ENCODE measurements around the gene TRPM5.
"Not testable (repeated sequence)": the region's sequence is repeated elsewhere in the genome, so short reads cannot be mapped to it uniquely, and the experiment has no call there.

Gene TRPM5, protein sequence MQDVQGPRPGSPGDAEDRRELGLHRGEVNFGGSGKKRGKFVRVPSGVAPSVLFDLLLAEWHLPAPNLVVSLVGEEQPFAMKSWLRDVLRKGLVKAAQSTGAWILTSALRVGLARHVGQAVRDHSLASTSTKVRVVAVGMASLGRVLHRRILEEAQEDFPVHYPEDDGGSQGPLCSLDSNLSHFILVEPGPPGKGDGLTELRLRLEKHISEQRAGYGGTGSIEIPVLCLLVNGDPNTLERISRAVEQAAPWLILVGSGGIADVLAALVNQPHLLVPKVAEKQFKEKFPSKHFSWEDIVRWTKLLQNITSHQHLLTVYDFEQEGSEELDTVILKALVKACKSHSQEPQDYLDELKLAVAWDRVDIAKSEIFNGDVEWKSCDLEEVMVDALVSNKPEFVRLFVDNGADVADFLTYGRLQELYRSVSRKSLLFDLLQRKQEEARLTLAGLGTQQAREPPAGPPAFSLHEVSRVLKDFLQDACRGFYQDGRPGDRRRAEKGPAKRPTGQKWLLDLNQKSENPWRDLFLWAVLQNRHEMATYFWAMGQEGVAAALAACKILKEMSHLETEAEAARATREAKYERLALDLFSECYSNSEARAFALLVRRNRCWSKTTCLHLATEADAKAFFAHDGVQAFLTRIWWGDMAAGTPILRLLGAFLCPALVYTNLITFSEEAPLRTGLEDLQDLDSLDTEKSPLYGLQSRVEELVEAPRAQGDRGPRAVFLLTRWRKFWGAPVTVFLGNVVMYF (N-terminal part only)

DNA sequence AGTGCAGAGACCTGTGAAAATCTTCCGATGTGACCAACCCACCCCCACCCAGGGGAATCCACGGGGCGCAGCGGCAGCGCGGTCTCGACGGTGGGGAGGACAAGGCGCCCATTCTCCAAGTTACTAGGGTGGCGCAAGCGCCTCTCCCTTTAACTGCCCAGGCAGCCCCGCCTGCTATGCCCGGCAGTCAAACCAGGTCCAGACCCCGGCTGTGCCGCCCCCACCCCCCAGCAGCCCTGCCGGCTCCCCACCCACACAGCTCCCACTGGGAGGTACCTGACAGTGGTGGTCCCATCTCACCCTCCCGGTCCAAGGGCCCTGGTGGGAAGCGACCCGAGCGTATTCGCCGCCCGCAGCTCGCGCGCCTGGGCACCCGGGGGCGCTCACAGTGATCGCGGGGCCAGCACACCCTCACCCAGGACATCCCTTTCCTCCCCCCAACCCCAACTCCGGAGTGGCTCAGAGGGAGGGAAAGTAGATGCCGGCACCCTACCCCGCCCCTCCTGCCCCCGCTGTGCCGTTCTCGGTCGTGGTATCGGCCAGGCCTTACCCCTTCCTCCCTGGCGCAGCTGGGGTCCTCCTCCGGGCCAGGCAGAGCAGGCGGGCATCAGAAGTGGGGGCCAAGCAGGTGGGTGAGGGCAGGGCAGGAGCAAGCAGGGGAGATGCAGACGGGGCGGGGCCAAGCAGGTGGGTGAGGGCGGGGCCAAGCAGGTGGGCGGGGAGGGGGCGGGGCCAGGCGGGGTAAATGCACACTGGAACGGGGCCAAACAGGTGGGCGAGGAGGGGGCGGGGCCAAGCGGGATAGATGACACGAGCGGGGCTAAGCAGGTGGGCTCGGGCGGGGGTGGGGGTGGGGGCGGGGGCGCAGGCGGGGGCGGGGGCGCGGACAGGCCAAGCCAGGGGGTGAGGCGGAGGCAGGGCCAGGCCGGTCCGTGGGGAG lies at the start of gene TRPM5:
Gene TRPM5, minus strand, starts transcription at position 634 of the 940 bp plus-strand sequence. CDS start 21,478 bp downstream, outside the sequence.
- DNase-seq (ENCODE audit: low read depth) = no peak

DNA sequence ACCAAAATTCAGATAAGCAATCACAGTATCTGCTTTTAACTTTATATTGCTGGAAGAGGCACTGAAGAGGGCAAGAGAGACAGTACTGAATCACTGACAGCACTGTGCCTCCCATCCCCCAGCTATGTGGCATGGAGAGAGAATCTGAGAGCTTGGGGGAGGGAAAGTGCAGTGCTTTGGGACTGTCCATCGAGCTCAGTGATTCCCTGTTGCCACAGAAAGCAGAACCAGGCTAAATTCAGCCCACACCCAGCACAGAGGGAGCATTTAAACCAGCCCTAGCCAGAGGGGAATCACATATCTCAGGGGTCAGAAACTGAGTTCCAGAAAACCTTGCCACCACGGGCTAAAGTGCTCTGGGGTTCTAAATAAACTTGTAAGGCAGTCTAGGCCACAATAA lies 44.8 kb upstream of the TRPM5 start:
- DNase-seq (ENCODE audit: low read depth) = no peak

DNA sequence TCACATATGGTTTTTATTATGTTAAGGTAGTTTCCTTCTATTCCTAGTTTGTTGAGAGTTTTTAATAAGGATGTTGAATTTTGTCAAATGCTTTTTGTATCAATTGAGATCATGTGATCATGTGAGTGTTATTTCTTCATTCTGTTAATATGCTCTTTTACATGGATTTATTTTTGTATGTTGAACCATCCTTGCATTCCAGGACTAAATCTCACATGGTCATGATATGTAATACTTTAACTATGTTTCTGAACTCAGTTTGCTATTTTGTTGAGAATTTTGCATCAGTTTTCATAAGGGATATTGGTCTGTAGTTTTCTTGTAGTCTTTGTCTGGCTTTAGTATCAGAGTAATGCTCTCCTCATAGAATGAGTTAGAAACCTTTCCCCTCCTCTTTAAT lies 43.7 kb upstream of the TRPM5 start:
- DNase-seq (ENCODE audit: low read depth) = no peak

DNA sequence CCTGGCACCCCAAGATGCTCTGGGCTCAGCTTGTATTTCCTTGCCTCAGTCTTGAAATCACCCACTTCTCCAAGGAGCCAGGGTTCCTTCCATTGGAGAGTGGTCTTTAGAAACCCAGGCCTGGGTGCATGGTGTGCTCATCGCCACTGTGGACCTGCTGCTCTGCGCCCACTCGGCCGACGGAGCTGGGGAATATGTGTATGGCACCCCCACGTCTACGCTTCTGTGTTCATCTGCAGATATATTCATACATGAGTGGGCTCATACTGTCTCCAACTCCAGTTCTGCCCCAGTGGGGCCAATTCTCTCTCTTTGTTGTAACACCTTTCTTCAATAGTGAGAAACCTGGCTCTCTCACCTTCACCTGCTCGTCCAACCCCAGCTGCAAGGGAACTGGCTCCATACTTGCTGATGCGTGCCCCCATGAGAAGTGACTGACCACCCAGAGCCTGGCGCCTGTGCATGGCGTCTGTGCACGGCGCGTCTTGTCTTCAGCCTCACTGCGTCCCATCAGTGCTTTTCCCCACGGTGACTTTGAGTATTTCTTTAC lies 40.3 kb upstream of the TRPM5 start:
- DNase-seq (ENCODE audit: low read depth) = no peak

DNA sequence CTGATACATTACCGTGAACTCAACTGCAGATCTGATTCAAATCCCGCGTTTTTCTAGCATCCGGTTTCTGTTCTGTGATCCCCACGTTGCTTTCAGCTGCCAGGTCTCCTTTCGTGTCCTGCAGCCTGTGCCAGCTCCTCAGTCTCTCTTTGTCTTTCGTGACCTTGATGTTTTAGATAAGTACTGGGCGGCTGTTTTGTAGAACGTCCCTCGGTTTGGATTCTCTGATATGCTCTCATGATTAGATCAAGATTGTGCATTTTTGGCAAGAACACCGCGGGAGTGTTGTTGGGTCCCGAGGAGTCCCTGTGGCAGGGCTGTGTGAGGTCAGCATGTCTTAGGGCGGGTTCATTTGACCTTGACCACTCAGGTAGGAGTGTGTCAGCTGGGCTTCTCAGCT lies 39.1 kb upstream of the TRPM5 start:
- DNase-seq (ENCODE audit: low read depth) = no peak

DNA sequence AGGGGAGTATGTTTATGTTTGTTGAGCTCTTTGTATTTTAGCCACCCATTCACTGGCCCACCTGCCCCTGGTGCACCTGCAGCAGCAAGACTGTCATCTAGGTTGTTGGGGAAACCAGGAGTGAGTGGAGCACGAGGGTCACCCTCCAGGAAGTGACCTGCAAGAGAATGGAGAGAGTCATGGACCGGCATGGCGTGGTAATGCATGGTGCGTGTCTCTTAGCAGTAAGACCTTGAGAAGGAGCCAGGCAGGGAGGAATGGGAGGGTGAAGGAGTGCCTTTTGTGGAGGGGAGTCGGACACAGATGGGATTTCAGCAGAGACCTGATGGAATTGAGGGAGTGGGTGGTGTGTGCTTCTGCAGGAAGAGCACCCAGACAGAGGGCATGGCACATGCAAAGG lies 38.4 kb upstream of the TRPM5 start:
- DNase-seq (ENCODE audit: low read depth) = no peak

DNA sequence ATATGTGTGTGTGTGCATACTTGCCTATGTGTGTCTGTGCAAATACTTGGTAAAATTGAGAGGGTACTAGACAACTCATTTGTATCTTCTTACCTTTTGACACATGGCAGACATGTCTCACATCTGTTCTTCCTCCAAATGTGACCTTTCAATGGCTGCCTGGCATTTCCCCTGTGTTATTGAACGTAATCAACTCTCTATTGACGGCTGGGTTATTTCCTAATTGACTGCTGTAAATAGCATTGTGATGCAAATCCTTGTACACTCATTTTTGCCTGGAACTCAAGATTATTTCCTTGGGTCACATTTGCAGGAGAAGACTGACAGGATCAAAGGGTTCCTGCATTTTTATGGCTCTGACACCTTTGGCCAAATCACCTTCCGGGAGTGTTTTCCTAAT lies 37.9 kb upstream of the TRPM5 start:
- DNase-seq (ENCODE audit: low read depth) = no peak

DNA sequence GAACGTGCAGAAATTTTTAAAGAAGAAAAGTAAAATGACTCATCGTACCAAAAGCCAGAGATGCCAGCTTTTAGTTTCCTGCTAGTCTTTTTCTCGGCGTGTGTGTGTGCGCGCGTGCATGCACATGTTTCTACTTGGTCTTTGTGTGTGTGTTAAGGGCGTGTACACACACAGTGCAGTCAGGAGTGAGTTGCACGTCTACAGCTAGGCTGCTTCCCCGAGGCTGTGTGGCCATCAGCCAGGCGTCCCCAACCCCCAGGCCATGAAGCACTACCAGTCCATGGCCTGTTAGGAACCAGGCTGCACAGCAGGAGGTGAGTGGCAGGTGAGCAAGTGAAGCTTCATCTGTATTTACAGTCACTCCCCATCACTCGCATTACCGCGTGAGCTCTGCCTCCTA lies 36.9 kb upstream of the TRPM5 start:
- DNase-seq (ENCODE audit: low read depth) = no peak

DNA sequence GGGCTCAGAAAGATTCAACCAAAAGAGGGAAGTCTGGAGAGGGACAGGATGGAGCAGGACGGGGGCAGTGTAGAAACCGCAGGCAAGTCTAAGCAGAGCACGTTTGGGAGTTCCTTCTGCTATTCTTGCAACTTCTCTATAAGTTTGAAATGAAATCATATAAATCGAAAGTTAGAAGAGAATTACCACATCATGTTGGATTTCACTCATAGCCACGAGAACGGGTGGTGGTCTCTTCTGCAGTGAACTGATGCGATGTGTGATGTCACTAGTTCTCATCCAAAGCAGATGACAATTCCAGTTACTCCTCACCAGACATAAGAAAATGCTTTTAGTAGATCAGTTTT lies 36.5 kb upstream of the TRPM5 start:
- DNase-seq (ENCODE audit: low read depth) = no peak

DNA sequence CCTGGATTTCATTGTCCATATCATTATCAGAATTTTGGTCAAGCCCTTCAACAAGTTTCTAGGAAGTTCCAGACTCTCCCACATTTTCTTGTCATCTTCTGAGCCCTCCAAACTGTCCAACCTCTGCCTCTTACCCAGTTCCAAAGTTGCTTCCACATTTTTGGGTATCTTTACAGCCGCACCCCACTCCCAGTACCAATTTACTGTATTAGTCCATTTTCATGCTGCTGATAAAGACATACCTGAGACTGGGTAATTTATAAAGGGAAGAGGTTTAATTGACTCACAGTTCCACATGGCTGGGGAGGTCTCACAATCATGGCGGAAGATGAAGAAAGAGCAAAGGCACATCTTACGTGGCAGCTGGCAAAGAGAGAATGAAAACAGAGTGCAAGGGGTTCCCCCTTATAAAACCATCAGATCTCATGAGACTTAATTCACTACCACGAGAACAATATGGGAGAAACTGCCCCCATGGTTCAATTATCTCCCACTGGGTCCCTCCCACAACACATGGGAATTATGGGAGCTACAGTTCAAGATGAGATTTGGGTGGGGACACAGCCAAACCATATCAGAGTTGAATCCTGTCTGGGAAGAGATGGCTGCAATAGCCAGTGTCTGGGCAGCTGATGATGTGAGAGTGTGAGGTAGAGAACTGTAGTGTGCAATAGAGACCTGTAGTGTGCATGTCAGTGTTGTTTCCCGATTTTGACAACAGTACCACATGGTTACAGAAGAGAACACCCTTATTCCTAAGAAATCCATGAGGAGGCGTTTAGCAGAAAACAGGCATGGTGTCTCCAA lies 36.0 kb upstream of the TRPM5 start:
- DNase-seq (ENCODE audit: low read depth) = not testable (repeated sequence)

DNA sequence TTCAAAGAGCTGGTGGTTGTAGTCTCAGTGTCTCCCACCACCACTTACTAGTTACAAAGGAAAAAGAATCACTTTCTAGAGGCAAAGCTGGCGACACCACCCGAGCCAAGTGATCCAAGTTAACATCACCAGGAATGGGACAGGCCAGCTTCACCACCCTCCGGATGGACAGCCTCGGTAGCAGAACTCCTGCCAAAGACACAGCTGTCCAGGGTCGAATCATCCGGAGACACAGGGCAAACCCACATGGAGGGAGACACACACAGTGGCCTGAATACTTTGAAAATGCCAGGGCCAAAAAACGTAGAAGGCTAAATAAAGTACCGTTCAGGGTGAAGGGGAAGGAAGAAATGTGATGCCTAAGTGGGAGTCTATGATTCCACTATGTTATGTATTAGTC lies 33.6 kb upstream of the TRPM5 start:
- no peak for DNase-seq (ENCODE audit: low read depth)

DNA sequence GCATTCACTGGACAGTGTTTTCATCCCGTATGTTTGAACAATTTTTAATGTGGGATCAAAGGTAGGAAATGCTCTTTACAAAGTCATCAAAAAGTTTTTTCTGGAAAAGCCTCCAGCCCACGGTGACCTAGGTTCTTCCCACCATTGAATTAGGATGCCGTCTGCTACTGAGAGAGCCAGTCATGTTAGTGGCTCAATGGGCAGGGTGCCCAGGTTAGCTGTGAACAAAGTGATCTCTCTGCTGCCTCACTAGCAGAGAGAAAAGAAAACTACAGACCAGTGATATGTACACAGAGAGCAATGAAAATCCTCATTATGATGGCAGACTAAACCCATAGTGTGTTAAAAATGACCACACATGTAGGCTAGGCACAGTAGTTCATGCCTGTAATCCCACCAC lies 32.9 kb upstream of the TRPM5 start:
- DNase-seq (ENCODE audit: low read depth) = no peak

DNA sequence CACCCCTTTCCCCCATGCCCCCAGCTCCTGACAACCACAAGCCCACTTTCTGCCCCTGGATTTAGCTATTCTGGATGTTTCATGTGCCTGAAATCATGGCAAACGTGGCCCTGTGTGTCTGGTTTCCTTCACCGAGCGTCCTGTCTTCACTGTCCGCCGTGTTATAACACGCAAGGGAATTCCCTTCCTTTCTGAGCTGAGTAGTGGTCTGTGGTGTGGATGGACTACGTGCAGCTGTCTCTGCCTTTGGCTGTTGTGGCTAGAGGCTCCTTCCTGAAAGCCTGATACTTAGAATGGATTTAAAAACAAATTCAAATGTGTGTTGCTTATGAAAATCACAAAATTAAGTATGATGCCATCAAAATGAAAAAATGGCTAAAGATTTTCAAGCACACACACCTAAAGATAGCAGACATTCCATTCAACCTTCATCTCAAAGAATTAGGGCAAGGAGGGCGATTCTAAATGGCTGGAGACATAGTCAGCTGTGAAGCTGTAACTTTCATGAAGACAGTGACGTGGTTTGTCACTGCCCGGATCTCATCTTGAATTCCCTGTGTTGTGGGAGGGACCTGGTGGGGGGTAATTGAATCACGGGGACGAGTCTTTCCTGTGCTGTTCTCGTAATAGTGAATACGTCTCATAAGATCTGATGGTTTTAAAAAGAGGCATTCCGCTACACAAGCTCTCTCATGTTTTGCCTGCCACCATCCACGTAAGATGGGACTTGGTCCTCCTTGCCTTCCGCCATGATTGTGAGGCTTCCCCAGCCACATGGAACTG lies 31.0 kb upstream of the TRPM5 start:
- no peak for DNase-seq (ENCODE audit: low read depth)

DNA sequence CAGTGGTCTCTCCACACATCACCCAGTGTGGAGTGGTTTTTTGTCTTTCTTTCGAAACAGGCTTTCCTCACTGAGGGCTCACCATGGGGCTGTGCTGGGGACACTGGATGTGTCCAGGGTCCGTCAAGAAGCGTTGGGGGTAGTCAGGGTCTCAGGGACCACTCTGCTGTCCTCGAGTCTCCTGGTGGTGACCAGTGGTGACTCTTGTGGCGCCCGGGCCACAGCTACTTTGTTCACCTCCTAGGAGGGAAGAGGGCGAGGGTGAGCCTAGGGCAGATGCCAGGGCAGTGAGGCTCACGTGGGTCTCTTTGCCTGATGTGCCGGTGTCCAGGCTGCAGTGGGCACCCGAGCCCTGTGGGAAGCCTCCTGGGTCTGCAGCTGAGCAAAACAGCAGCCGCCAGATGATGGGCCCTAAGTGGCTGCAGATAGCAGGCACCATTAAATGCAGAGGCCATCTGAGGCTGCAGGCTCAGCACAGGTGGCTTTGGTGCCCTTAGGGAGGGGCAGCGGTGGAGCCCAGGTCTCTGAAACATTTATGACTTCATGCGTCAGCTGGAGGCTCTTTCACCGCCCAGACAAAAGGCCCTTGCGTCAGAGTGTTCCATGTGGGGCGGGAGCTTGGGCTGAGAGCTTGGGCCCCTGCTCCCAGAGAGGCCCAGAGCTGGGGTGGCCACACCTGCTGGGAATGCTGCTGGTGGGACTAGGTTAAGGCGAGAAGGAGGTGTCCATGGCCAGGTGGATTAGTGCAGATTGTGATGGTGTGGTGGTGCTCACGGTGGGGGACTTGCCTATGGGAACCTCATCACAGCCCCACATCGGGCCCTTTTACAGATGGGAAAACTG lies 30.0 kb upstream of the TRPM5 start:
- no peak for DNase-seq (ENCODE audit: low read depth)

DNA sequence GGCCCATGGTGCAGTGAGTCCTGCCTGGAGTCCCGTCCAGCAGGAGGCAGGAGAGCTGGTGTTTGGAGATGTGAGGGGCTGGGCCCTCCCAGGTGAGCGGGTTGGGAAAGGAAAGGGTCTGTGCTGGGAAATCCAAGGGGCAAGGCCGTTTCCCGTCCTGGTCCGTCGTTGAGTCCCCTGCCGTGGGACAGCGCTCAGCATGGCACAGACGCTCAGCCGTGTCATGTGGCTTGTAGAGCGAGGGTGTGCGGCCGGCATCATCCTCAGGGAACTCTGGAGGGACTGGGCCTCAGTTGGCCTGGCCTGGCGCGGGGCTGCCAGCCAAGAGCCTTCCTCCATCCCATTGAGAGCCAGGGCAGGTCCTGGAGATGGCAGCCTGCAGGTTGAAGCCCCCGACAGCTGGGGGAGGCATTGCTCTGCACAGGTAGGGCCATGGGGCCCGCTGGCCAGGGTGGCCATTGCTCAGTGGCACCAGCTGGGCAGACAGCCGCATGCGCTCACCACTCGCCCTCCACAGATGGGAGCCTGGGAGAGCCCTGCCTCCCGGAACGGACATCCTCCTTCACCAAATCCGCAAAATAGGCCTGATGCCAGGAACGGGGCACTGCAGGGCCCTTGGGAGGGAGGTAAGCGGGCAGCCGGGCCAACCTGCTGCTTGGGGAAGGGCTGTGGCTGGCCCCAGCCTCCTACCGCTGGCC lies 29.2 kb upstream of the TRPM5 start:
- no peak for DNase-seq (ENCODE audit: low read depth)

DNA sequence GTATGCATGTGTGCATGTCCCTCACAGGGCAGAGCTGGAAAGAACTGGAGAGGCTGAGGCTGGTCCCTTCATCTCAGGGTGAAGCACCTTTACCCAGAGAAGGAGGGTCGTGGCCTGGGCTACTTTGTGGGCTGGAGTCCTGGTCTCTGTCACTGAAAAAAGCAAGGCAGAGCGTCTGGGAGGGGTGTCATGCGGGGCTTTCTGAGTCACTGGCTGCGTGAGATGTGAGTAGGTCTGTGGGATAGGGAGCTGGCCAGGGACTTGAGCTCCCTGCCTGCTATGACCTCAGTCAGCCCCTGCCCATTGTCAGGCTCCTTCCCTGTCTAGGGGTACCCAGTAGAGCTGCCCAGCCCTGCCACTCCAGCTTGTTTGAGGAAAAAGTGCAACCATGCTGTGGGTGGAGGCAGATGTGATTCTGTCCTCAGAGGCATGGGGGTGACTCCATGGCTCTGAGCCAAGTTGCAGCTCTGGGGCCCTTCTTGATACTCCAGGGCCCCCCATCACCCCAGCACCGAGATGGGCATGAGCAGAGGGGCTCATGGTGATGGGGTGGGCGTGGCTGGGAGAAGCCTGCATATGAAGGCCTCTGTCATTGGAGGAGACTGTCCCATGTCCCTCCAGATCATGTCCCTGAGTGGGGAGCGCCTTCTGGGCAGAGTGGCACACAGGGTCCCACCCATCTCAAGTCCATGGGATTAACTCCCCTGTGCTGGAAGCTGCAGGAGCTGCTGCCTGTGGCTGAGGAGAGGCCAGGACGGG lies 28.3 kb upstream of the TRPM5 start:
- no peak for DNase-seq (ENCODE audit: low read depth)

DNA sequence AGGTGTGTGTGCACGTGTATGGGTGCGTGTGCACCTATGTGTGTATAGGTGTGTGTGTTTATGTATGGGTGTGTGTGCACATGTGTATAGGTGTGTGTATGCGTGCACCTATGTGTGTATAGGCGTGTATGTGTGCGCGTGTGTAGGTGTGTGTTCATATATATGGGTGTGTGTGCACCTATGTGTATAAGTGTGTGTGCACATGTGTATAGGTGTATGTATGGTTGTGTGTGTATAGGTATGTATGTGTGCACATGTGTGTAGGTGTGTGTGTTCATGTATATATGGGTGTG lies 27.4 kb upstream of the TRPM5 start:
- no peak for DNase-seq (ENCODE audit: low read depth)

DNA sequence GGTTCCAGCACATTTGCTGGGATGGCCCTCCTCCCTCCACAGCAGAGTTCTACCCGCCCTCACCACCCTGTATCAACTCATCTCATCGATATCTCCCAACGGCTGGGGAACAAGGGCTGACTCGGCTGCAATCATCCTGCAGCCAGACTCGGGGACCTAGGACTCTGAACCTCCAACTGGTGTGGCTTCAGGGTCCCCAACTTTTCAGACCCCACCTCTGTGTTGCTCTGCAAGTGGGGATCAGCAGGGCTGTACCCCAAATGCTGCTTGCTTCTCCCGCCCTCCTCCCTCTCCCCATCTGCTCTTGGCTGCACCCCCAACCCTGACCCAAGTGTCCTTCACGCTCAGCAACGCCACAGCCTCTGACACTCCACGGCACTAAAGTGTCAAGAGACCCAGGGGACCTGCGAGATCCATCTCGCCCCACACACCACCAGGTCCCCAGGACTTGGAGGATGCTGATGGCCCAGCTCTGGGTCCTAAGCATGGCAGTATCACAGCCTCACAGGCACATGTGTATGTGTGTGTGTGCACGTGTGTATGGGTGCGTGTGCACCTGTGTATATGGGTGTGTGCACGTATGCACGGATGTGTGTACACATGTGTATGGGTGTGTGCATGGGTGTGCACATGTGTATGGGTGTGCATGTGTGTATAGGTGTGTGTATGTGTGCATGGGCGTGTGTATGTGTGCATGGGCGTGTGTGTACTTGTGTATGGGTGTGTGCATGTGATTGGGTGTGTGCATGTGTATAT lies 26.9 kb upstream of the TRPM5 start:
- DNase-seq (ENCODE audit: low read depth) = no peak
